HG02759 (cell line): ENCODE results near the gene SCN3B.

Source experiments
- ATAC-seq: cut with Tn5 transposase; IDR thresholded peaks from one replicate; pipeline ENCODE4 v1.9.1; 2021; ENCODE audit warnings: mild to moderate bottlenecking, moderate library complexity; ENCODE audit not compliant: unreplicated experiment

SCN3B gene

DNA sequence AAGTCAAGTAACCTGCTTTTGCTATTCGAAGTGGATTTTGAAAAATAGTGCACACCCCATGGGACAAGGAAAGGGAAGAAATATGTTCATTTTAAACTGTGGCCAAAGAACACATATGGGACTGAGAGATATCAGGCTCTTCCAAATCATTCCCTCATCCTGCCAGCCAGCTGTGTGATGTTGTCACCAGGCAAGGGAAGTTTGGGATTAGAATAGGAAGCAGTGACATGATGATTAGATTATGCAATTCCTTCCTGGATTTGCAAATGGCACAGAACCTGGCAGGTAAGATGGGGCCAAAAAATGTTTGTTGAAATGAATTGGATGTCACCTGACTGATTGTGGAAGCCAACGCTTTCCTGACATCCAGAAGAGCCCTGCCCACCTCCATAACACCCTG is 4.9 kb upstream of the SCN3B start:
- ATAC-seq: no peak

DNA sequence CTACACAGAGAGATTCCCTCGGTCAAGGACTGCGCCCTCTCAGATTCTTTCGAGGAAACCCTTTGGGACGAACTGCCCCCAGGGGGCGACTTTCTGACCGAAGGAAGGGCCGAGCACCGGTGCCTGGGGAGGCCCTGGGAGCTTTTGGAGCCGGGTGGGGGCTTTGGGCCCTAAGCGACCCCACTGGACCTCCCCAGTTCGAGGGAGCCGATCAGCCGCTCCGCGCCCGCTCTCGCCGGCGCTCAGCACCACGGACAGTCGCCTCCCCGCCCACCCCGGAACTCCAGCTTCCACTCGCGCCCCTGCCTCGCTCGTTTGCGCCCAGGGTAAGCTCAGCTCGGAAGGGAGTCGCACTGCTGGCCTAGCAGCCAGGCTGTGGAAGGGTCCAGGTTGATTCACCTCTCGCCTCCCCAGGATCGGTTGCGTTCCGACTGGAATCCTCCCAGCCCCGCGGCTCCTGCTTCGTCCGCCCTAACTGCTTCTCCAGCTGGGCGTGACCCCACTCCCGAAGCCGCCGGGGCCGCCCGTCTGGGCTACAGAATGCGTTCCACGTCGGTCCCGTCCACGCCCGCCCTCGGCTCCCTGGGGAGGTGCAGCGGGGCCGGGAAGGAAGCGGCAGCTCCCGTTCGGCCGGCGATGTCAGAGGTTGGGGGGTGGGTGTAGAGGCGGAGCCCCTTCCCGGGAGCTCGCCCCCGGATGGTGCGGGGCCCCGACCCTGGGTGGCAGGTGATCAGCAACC is 428 bp downstream of the SCN3B start:
- peak; percentile 31 for ATAC-seq

DNA sequence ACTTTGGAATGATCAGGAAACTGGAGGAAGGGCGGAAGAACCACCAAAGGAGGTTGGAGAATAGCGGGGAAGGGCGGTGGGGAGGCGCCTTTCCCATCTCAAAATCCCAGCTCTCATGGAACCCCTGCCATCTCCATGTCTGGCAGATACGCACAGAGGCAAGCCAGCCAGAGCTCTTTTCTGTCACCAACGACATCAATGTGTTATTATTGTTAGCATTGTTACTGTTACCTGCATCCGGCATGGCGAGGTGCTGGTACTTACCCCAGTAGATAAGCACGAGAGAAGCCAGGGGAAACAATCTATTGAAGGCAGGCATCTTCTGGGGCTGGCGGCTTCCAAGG is 969 bp downstream of the SCN3B start:
- ATAC-seq: no peak

DNA sequence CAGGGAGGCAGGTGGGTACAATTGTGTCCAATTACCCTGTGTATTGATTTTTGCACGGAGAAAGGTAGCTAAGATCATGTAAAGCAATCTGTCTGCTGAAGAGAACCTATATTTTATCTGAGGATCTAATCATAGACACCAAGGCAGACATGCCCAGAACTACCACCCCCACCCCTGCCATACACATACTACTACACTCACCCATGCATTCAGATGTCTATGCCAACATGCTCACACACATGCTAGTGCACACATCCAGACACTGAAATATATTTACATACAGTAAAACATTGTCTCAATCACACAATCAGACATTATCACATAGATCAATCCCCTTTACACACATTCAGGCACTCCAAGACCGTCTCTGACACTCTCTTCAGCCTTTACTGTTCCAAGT is 1.8 kb downstream of the SCN3B start:
- ATAC-seq: no peak

DNA sequence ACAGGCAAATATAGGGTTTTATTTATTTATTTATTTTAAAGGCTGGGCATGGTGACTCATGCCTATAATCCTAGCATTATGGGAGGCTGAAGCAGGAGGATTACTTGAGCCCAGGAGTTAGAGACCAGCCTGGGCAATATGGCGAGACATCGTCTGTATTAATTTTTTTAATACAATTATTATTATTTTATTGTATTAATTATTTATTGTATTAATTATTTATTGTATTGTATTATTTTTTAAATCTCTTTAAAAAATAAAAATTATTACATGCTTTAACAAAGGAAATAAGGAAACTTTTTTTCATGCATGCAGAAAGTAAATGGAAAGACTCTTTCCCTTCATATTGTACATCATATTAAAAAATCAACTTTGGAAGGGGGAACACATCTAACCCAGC is 3.5 kb downstream of the SCN3B start:
- ATAC-seq: no peak

DNA sequence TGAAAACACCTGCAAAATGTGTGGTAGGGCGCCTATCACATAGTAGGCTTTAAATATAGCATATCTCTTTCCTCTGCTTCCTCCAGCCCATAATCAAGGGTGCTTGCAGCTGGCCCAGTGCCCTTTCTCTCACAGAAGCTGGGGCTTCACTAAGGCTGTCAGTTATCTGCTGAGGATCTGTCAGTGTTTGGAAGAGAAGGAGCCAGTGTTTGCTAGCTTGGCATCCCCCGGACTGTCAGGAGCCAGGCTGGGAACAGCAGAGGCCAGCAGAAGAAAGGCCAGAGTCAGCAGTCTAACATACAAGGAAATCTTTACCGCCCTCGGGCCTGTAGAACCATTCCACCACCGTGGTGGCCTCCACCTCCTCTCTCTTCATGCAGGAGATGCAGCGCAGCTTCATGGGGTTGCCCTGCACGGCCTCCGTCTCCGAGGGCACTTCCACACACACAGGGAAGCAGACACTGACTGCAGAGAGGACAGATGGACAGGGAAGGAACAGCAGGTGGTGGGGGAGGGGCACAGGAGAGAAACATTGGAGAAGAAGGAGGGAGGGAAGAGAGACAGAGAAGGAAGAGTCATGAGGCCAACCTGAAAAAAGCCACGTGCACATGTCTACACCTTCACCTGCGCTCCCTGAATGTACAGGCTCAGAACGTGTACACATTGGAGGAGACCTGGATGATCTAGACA is 9.0 kb downstream of the SCN3B start:
- no peak for ATAC-seq

DNA sequence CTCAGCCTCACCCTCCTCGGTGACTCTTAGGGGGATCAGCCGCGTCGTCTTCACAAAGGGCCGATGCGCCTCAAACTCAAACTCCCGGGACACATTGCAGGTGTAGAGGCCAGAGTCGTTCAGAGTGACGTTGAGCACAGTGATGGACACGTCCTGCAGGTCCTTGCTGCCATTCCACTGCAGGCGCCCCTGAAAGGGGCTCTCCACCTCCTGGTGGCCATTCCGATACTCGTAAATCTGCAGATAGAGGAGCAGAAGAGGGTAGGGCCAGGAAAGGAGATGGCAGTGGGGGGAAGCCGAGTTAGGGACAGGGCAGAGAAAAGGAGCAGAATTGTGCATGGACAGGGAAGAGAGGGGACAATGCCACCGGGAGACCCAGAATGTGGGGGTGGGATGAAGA is 12.0 kb downstream of the SCN3B start:
- ATAC-seq: no peak

DNA sequence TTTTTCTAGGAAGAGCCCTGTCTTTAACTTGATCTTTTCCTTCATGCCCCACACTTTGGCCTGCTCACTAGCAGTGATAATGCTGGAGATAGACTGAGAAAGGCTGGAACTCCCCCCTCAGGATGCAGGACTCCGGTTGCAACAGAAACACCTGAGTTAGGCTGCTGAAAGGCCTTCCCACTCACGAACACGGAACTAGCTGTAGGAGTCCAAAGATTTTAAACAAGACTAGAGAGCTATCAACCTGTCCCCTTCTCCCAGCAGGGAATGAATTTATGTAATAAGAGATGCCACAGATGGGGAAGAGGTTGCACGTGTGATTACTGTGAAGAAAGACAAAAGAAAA is 13.0 kb downstream of the SCN3B start:
- ATAC-seq: no peak

DNA sequence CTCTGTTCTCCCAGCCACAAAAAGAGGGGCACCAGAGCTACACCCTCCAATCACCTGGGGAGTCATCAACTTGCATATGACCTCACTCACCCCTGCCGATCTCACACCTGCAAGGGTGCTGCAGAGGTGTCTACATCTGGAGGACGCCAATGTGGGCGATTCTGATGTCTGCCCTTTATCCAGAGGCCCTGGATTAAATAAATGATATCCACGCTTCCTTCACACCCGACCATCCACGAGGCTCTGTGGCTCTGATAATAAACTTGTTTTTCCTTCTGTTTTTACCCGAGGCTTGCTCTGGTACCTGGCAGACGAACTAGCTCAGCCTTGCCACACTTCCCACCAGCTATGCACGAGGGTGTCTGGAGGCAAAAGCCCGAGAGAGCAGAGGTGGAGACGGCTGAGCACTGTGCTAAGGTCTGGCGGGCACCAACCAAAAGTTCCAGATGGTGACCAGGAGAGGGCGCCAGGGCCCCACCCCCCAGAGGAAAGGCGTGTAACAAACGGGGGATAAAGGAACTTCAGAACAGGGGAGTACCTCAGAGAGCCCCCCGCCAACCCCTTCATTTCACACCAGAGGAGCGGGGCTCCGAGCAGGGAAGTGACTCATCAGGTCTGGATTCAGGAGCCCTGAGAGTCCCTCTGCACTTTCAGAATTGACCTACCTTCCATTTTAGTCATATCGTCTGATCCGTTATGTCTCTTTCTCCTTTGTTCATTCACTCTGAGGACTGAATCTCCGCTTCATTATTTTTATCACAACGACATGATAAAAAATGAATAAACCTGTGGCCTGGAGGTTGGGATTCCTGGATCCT is 13.5 kb downstream of the SCN3B start:
- peak; percentile 83 for ATAC-seq

DNA sequence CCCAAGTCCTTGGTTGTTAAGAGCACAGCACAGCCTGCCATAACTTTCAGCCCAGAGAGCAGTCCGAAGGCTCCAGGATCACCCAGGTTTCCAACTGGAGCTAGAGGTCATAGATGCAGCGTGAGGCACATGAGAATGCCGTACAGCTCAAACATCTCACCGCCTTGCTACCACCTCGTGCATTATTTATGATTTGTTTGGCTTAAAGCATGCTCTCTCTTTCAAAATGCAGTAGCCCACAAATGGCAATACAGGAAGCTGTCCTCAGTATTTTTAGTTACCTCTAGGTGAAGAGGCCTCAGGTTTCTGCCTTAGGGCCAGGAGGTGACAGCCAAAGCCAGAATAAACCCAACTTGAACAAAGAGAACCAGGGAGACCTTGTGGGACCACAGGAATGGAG is 14.4 kb downstream of the SCN3B start:
- no peak for ATAC-seq

DNA sequence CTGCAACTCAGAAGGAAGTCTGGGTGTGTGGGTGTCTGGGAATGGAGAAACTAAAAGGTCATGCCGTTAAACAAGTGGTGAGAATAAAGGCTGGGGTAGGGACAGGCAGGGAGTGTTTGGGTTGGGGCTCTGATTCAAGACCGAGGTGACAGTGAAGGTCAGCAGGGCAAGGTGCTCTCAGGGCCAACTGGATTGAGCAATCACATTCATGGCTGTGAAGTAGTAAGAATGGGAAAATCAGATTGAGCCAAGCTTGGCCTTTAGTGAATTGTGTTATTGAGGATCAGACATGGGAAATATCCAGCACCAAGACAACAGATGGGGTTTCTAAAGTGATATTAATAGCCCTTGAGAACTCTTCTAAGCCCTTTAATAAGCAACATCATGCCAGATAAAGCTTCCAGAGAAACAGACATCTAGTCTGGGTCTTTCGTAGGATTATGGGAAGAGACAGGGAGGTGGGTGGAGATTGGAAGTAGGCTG is 24.3 kb downstream of the SCN3B start:
- no peak for ATAC-seq

DNA sequence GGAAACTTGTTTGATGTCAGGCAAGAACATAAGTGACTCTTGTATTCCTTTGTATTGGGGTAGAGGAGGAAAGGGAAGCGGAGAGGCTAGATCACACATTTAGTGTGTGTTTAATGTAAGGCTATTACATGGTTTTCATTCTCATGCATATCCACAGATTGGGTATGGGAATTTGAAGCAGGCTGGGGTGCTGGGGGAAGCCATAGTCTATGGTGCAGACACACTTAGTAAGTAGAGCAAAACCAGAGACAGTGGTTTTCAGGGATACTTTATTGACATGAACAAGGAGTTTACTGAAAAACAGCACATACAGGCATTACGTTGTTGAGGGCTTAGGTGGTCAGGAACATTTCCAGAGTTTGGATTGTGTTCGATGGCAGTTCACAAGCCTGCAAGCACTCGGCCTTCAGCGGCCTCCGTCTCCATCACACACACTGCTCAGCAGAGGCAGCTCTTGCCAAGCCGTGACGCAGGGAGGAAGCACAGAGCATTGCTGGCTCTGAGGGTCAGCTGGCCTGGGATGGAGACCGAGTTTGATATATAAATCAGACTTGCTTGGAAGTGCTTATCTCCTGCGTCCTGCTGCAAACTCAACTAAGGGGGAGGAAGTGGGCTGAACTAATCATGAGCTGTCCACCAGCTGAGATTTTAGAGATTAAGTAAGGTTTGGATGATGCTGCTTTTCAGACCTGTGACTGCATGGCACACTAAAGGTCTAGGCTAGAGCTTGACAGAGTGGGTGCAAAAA is 25.3 kb downstream of the SCN3B start:
- no peak for ATAC-seq

DNA sequence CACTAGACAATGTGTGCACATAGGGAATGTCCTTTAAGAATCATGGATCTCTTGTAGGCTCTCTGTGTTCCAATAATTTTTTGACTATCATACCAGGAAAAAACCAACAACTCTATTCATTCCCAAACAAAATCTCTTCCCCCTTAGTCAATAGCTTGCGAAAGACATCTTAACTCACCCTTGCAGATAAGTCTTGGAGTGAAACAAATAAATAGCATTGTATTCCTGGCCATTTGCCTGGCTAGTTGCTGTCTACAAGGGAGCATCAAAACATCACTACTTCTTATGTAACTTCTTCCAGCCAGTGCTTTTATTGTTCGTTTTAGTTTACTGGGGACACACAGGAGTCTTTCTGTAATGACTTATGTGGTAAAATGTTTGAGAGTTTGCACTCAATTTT is 29.4 kb downstream of the SCN3B start:
- ATAC-seq: no peak

DNA sequence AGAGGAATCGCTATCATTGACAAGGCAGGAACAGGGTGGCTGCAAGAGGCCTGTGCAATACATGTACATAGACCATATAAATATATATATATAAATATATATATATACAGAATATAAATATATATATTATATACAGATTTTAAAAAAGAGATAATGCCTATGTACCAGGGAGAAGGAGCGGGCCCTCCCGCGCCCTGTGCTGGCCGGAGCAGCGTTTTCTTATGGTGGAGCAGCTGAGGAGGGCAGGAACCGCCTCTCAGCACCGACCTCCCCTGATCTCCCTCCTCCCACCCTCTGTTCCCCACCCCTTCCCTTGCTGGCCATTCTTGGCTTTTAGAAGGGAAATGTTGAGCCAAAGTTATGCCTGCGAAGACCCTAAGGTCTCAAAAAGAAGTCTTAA is 31.8 kb downstream of the SCN3B start:
- ATAC-seq: no peak

DNA sequence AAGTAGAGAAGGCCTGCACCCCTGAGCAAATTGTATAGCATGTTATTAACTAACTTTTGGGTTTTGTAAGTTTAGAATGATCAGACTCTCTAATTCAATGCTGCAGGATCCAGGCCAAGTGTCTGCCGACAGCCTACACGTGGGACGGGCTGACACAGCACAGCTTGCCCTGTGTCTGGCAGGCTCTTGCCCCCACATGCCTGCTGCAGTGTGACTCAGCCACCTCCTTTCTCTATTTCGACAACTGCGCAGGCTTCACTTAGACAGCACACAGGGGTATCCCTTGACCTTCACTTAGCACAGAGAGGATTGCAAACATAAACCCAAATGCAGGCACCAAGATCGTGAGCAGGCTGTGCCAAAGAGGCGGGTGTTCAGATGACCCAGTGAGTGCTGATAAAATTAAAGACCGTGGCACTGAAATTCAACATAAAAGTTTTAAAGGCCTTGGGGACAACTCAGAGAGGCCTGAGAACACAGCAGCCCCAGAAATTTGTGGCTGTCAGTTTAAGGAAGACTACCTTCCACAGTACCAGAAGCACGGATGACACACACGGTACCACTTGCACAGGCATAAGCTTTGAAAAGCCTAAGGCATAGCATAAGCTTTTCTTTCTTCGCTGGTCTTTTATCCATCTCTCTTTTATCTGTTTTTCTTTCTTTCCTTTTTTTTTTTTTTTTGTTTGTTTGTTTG is 37.8 kb downstream of the SCN3B start:
- no peak for ATAC-seq

DNA sequence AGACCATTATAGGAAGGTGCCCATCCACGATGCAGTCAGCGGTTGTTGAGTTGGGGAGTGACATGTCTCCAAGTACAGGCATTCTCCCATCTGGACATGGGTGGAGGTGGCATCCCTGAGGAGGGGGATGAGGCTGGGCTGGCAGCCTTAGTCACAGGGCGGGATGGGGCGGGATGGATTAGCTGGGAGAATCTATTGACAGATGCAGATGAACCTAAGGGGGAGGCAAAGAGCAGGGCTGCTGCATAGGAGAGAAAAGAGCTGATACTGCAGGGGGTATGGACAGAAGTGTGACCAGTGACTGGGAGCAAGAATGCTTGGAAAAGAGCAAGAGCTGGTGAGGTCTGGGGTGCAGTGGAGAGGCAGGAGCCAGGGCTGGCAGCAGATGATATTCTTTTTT is 42.7 kb downstream of the SCN3B start:
- ATAC-seq: no peak

DNA sequence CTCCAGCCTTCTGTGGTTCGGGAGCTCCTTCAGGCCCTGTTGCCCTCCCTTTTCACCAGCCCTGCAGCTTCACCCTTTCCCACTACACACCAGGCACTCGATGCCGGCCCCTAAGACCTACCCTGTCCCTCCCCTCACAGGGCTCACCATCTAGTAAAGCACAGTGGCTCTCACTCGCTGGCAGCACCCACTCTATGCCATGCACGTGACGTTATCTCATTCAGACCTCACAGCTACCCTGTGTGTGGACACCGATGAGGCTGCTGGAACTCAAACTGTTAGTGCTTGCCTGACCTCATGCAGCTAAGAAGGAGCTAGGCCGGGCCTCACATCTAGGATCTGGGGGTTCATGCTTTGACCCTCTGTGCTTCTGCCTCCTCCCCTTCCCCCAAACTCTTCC is 45.5 kb downstream of the SCN3B start:
- no peak for ATAC-seq

DNA sequence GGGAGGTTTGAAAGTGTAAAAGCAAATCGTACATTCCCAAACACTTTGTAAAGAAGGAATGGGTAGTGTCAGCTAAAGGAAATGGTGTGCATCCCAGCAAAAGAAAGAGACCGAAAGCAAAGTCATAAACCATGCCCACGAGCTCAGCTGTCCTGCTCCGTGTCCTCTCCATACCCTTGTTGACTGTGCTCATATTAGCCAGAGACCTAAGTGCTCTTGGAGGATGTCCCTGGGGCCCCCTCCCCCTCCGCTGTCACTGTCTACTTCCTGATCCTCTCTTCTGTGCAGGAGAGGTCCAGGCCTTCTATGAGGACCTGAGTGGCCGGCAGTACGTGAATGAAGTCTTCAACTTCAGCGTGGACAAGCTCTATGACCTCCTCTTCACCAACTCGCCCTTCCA is 46.1 kb downstream of the SCN3B start:
- no peak for ATAC-seq

DNA sequence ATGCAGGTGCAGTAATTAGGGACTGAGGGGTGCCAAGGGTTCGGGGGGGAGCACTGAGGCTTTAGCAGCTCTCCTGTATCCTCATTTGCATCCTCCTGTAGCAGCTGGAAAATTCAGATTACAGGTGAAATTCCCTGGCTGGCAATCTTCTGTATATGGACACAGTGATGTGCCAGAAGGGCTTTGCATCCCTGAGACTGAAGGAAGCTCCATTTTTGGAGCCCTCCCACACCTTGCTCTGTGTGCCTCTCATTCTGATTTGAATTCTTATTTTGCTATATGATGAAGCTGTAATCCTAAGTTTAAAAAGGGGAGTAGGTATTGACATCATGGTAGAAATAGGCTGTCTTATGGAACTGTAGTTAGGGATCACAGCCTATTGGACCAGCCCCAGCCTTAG is 46.6 kb downstream of the SCN3B start:
- ATAC-seq: no peak

DNA sequence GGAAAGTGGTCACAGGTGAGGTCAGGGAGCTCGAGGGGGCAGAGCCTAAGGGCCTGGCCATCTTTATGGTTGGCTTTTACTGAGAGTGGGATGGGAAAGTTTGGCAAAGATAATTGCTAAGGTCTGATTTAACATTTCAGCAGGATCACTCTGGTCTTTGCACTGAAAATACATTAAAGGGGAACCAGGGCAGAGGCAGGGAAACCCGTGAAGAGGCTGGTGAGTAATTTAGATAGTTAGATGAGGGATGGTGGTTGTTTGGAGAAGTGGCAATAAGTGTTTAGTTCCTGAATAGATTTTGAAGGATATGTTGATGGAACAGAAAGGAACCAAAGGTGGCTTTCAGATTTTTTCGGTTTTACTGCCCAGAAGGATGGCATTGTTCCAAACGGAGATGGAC is 50.8 kb downstream of the SCN3B start:
- ATAC-seq: no peak

DNA sequence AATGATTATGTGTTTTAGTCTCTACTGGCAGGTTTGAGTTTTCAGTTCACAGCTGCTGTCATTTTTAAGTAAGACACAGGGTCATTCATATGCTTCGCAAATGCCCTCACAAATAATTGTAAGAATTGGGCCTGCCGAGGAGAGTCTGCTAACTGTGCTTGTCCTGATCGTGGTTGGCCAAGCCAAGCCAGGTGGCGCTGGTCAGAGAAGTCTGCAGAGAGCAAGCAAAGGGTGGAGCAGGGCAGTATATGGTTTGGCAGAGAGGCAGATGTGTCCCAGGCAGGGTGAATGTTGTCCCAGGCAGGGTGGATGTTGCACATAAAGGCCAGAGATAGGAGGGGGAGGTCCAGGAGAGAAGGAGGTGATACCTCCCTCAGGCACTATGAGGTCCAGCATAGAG is 52.7 kb downstream of the SCN3B start:
- ATAC-seq: no peak
